SKM-1 treated with dmso at 0.1 percent for 144 hours (cell line): ENCODE measurements around the gene PAK4.

Source experiments
- DNase-seq: peaks from one replicate; lab custom pipeline; 2025; ENCODE audit not compliant: unreplicated experiment; lab: John Stamatoyannopoulos, UW

PAK4 gene

GRCh38 chr19:39162441-39163043 is 37.0 kb downstream of the PAK4 start:
- no peak for DNase-seq

GRCh38 chr19:39163621-39164020 is 38.0 kb downstream of the PAK4 start:
- no peak for DNase-seq

GRCh38 chr19:39164289-39164688 is 38.7 kb downstream of the PAK4 start:
- DNase-seq, result no peak

GRCh38 chr19:39165857-39166256 is 40.3 kb downstream of the PAK4 start:
- no peak for DNase-seq

- DNase-seq, result no peak
These were observed 41.2 kb downstream of the PAK4 start for GRCh38 chr19:39166571-39167391.

GRCh38 chr19:39167461-39168257 is 42.1 kb downstream of the PAK4 start:
- no peak for DNase-seq

- no peak for DNase-seq
These were observed 42.9 kb downstream of the PAK4 start for GRCh38 chr19:39168258-39169142.

GRCh38 chr19:39169143-39169810 is 43.7 kb downstream of the PAK4 start:
- no peak for DNase-seq

- no peak for DNase-seq
These were observed 45.0 kb downstream of the PAK4 start for GRCh38 chr19:39170386-39171231.

GRCh38 chr19:39171479-39172465 is 46.2 kb downstream of the PAK4 start:
- DNase-seq, result no peak

GRCh38 chr19:39172700-39173501 is 47.3 kb downstream of the PAK4 start:
- DNase-seq, result no peak

GRCh38 chr19:39173502-39173991 is 48.0 kb downstream of the PAK4 start:
- no peak for DNase-seq

GRCh38 chr19:39174142-39174541 is 48.6 kb downstream of the PAK4 start:
- no peak for DNase-seq

GRCh38 chr19:39174558-39175544 is 49.3 kb downstream of the PAK4 start:
- no peak for DNase-seq

GRCh38 chr19:39175564-39175963 is 50.0 kb downstream of the PAK4 start:
- DNase-seq, result no peak

- DNase-seq, result no peak
These were observed 51.6 kb downstream of the PAK4 start for GRCh38 chr19:39177110-39177699.
